ENCODE data around the gene ERVMER34-1.
A peak's percentile ranks its signal among the peaks of the same experiment; 100 is the strongest.

The ERVMER34-1 gene, protein sequence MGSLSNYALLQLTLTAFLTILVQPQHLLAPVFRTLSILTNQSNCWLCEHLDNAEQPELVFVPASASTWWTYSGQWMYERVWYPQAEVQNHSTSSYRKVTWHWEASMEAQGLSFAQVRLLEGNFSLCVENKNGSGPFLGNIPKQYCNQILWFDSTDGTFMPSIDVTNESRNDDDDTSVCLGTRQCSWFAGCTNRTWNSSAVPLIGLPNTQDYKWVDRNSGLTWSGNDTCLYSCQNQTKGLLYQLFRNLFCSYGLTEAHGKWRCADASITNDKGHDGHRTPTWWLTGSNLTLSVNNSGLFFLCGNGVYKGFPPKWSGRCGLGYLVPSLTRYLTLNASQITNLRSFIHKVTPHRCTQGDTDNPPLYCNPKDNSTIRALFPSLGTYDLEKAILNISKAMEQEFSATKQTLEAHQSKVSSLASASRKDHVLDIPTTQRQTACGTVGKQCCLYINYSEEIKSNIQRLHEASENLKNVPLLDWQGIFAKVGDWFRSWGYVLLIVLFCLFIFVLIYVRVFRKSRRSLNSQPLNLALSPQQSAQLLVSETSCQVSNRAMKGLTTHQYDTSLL

DNA sequence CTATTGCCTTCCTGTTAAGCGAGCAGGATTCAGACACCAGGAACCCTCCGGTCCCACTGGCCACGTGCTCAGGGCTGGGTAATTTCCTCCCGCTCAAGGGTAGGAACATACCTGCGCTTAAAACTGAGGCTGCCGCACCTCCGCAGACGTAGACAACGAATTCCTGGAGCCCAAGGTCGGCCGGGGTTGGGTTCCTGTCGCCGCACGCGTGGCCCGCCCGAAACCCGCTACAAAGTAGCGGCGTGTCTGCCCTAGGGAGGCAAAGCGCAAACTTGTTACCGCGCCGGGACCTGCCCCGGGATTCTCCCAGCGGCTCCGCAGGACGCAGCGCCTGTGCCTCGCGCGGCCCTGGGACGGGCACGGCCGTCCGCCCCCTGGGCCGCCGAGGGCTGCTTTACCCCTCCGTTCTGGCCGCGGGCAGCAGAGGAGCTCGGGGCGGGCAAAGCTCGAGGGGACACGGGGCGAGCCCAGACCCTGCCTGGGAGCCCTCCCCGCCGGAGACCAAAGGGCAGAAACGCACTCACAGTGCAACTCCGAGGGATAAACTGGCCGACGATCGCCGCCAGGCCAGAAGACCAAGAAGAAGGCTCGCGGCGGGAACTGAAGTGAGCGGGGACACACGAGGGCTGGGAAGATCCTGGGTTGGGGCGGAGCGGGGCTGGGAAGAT, at the start of gene ERVMER34-1:
Gene ERVMER34-1 (minus strand): TSS at position 607 of the 668 bp plus-strand sequence. CDS start 5,905 bp downstream, outside the sequence.
- DNase-seq: peak; percentile 4

DNA sequence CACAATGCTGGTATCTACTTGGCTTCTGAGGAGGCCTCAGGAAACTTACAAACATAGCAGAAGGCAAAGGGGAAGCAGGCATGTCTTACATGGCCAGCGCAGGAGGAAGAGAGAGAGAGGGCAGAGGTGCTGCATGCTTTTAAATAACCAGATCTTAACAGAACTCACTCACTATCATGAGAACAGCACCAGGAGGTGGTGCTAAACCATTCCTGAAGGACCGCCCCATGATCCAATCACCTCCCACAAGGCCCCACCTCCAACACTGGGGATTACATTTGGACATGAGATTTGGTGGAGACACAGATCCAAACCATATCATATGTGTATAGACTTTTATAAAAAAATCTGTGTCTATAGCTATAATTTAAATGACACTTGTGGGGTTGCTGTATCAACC, 48.6 kb upstream of the ERVMER34-1 start:
- no peak for DNase-seq

DNA sequence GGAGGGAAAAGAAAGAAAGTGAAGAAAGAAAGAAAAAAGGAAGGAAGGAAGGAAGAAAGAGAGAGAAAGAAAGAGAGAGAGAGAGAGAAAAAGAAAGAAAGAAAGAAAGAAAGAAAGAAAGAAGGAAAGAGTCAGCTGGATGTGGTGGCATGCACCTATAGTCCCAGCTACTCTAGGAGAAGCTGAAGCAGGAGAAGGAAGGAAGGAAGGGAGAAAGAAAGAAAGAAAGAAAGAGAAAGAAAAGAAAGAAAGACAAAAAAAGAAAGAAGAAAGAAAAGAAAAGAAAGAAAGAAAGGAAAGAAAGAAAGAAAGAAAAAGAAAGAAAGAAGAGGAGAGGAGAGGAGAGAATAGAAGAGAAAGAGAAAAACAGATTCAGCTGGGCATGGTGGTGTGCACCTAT, 44.3 kb upstream of the ERVMER34-1 start:
- DNase-seq: no peak

DNA sequence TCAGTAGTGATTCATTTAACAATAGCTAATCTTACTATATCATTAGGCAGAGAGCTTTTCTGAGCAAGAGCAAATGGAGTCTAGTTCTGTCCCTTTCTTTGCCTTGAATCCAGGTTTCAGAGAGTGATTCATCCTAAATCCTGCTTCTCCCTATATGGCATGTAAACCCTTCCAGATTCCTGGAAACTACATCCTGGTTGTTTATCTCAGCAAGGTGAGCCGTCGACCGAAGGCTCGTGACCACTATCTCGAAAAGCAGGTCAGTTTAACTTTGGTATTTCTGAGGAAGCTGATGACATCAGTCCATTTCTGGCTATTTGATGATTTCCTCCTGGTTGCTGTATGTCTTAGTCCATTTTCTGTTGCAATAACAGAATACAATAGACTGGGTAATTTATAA, 40.7 kb upstream of the ERVMER34-1 start:
- DNase-seq: no peak

DNA sequence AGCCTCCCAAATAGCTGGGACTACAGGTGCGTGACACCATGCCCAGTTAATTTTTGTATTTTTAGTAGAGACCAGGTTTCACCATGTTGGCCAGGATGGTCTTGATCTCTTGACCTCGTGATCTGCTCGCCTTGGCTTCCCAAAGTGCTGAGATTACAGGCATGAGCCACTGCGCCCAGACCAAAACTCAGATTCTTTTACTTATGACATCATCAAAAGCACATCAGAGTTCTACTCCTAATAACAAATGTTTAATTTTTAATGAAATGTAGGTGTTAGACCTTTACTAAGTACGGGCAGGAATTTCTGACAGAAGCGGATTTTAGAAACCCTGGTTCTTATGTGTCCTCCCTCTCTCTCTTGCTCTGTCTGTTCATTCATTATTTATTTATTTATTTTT, 38.5 kb upstream of the ERVMER34-1 start:
- no peak for DNase-seq

DNA sequence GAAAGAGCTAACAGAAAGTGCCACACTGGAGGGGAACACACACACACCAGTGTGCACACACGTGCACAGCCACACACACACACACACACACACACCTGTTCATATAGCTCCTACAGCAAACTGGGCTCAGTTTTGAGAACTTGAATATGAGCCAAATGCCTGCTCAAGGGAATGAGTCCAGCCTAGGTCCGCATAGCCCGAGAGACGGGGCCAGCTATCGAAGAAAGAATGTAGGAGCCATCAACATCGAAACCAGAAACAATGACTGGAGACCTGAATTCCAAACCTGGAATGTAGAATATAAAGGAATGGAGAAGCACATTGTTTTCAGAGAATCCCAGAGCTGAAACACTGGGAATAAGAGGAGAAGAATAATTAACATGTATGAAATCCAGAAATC, 37.6 kb upstream of the ERVMER34-1 start:
- no peak for DNase-seq

DNA sequence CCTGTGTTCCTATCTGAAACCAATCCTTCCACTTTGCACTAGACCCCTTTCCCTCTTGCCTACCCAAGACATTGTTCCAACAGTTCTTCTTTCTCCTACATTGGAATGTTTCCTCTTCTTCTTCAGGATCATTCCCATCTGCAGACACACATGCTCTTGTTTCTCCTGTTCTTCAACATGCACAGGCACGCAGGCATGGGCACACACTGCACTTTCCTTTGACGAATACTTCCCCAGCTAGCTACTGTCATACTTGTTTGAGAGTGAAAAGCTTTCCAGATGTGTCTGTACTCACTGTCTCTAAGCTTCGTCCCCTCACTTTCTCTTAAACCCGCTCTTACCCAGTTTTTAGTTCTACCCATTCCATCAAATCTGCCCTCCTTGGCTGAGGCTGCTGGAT, 31.8 kb upstream of the ERVMER34-1 start:
- DNase-seq: no peak

DNA sequence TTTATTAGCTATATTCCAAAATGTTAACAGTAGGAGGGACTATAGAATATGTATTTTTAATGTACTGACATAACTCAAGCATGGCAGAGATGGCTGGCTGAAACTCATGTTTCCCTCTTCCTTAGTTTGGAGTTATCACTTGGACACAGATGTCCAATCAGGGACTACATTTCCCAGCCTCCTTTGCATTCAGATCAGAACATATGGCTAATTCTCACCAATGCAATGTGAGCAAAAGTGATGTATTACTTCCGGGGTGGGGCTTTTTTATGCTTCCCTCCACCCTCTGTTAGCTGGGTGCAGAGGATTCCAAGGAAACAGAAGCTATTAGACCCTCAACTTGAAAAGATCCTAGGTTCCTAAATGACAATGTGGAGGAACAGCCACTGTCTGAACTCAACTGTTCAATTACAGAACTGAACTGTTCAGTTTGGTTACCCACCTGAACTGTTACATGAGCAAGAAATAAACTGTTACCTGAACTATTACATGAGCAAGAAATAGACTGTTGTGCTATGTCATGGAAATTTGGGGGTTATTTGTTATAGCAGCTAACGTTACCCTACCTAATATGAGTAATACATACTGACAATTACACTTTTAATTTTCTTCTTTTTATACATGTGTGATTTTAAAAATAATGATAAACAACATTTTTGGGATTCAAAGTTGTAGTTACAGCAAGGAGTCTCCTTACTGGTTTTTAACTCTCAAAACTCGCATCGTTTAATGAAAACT, 29.6 kb upstream of the ERVMER34-1 start:
- no peak for DNase-seq

DNA sequence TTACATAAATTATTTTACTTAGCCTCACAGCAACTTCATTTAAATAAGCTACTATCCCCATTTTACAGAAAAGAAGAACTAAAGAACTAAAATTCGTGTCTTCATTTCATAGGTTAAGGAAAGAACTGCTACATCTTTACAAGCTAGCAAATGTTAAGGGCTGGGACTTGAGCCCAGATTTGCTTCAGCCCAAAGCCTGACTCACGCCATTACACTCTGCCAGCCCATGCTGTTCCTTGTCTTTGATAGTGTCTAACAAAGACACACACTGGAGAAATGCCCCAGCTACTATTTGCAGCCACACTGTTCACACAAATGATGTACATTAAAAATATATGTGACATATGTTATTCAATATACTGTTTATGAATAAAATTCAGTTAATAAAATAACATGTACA, 29.0 kb upstream of the ERVMER34-1 start:
- DNase-seq: no peak

DNA sequence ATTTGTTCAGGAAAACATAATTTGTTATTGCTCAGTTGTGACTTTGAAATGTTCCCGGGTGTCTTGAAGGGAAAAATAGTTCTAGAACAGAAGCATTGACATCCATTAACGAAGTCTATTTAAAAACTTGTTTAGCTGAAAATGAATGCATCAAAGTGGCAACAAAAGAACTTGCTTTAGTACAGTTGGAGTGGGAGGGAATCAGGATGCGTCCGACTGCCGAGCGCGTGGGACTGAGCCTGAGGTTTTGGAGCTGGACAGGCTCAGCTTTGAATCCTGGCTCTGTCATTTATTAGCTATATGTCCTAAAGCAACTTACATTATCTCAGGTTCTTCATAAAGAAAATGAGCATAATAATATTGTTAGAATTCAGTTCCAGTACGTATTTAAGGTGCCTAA, 9.0 kb upstream of the ERVMER34-1 start:
- DNase-seq: no peak

DNA sequence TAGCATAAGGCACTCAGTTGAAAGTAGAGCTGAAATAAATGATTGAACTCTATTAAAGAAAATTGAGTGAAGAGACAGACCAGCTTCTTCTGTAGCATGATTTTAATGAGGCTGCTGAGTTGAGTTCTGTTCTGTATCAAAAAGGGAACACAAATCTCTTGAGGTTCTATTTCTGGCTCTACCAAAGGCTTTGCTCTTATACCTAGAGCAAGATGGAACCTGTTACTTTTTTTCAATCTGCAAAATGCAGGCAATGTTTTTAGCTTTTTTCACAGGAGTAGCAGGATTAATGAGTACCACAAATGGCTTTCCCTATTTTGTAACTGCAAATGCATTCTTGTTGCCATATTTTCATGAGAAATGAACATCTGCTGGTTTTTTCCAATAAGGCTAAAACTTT, 4.2 kb upstream of the ERVMER34-1 start:
- no peak for DNase-seq

DNA sequence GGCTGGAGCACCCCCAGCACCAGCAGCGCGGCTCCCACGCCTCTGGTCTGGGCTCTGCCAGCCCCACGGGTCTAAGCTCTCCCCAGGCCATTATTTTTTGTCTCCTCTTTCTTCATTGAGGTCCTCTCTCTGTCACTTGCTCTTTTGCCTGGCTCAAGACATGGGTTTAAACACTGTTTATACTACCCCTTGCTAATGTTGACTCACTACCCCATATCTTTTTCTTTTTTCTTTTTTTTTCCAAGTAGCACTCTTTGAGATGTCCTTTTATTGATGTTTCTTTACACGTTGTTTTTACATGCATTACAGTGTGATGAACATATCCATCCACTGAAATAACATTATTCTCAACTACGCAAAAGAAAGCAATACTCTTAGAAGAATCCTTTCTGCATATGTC, 1.7 kb upstream of the ERVMER34-1 start:
- no peak for DNase-seq

DNA sequence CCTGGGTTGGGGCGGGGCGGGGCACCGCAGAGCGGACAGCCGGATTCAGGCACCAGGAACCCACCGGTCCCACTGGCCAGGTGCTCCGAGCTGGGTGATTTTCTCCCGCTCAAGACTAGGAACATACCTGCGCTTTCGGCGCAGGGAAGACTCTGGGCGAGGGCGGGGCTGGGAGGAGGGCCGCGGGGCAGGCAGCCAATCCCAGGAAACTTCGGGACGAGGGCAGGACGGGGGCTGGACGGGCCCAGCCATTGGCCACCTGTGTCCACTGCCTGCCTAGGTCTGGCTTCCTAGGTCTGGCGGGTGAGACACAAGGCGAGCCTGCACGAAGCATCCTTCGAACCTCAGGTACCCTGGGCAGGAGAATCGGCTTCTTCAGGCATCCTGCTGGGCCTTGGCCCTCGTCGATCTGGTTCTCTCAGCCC, 274 bp upstream of the ERVMER34-1 start:
- DNase-seq: no peak

DNA sequence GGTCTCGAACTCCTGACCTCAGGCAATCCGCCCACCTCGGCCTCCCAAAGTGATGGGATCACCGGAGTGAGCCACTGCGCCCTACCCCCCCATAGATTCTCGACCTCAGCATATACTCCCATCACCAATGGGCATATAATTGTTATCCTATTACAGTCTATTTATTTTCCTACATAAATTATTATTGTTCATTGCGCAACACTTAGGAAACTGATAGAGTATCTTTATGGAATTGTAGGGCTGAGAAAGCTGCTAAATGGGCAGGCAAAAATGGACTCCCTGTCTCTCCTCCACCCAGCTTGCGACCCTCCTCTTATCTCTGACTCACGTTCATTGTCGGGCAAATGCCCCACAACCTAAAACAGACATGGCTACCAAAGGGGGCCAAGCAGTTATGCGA, 1.0 kb downstream of the ERVMER34-1 start:
- no peak for DNase-seq

DNA sequence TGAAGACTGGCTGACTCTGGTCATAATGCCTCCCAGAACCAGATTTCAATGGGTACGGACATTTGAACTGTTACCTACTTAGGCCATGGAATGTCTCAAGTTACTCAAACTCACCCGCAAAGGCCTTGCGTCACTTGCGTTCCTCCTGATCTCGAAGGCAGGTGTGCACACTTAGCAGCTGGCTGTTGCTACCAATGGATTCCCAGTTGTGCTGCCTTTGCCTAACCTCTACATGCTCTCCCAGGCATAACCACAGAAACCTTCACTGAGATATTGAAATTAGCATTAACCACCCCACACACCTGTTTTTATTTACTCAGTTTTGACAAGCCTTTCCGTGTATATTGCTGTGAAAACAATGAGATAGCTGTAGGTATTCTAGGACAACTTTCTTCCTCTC, 2.8 kb downstream of the ERVMER34-1 start:
- no peak for DNase-seq

DNA sequence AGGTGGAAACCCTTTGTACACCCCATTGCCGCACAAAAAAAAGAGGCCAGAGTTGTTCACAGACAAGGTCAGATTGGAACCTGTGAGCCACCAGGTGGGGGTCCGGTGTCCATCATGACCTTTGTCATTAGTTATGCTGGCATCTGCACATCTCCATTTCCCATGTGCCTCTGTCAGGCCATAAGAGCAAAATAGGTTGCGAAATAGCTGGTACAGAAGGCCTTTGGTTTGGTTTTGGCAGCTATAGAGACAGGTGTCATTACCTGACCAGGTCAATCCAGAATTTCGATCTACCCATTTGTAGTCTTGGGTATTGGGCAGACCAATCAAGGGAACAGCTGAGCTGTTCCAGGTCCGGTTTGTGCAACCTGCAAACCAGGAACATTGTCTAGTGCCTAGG, 6.6 kb downstream of the ERVMER34-1 start:
- no peak for DNase-seq

DNA sequence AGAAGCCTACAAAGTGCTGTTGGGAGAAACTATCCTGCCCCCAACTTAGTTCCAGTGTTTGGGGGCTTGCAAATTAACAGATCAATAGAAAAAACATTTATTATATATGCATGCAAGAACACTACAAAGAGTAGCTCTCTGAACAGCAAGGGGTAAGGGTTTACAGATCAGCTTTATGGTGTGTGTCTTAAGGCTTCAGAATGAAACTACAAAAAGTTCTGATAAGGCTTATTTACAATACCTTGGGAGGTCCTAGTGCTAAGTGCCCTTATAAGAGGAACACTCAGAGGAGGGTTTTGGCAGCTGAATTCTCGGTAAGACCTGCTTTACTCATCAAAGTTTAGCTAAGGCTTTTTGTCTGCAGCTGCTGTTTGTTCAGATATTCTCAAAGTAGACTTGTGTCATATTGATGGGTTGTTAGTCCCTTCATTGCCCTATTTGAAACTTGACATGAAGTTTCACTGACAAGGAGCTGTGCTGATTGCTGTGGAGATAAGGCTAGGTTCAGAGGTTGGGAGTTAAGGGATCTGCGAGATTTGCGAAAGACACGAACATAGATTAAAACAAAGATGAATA, 7.7 kb downstream of the ERVMER34-1 start:
- DNase-seq: no peak

DNA sequence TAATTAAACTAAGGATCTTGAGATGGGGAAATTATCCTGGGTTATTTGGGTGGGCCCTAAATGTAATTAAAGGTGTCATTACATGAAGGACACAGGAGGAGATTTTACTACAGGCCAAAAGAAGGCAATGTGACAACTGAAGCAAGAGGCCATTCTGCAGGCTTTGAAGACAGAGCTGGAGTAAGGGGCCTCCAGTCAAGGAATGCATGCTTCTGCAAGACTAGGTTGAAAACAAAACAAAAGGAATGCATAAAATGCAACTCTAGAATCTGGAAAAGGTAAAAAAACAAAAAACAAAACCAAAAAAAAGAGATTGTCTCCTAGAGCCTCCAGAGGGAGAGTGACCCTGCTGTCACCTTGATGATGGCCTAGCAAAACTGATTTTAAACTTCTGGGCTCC, 21.6 kb downstream of the ERVMER34-1 start:
- DNase-seq: no peak

DNA sequence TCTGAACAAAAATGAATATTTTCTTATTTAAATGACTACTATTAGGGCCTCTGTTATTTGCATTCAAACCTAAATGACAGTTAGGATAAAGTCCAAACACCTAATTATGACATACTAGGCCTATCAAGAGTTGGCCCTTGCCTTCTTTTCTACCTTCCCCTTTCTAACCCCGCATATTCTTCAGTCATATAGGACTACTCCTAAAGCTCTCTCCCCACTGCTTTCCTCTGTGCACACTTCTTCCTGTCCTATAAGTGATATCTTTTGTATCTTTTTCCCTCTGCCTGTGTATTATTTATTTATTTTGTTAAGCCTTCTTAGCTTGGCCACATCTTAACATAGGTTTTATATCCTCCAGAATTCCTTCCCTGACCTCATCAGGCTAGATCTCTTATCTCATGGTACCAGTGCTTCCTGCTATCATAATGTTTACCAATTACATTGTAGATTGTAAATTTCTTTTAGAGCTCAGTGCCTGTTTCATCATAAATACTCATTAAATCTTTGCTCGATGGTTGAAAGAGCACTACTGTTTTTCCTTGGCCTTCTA, 22.5 kb downstream of the ERVMER34-1 start:
- DNase-seq: no peak

DNA sequence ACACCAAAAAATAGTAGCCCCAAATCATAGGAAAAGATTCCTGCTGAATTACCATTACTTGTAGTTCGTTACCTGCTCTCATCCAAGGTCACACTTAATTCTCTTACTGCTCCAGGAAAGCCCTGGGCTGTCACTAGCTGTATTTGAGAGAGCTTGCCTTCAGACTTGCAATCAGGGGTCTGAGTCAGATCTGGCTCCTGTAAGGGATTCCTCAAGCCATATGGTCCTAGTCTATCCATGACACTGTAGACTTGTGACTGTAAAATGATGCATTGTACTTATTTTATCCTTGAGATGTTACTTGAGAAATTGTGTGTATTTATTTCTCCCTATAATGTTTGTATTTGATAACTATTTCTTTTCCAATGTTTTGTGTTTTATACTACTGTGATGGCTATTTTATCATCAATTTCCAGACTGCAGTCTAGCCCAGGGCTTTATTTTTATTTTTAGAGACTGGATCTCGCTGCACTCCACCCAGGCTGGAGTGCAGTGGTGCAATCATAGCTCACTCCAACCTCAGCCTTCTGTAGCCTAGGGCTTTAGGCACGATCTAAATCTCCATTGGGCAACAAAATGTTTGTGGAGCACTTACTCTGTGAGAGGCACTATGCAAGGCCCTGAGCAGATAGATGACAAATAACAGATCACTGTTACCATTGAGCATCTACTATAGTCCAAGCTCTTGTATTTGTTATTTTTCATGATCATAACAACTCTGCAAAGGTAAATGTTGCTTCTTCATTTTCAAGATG, 24.2 kb downstream of the ERVMER34-1 start:
- DNase-seq: no peak

DNA sequence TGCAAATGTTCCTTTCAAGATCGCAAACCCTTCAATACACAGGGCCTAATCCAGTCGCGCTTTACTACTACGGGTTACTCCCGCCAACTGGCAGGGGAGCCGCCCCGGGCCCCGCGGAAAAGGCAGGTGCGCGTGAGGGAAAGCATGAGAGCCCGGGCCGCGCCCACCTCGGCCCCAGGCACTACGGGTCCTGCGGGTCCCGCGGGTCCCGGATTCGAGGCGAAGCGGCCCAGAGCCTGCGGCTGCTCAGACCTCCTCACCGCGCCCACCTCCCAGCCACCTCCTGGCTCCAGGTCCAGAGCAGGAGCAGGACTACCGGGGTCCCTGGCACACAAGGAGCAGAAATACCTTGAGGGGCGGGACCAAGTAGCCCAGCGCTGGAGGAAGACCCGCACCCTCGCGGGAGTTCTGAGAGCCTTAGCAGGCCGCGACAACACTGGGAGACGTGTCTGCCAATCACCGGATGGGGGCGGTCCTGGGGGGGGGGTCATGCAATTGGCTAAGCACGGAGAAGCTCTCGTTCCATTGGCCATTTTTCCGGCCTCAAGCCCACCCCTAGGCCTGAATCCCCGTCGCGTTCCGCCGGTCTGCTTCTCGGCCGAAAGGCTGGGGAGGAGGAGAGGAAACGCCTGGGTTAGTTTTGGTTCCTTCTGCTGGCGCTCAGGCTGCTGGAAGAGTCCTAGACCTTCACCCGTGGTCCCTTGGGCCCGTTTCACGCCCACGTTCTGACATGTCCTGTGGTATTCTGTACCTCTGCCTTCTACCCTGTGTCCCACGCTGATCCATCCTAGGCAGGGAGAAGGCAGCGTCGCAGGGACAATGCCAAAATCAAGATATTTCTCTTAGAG, 29.0 kb downstream of the ERVMER34-1 start:
- DNase-seq: peak; percentile 94

Measured in activated CD4-positive, alpha-beta T cell treated with anti-CD3 and anti-CD28 coated beads, Interleukin-2, Interleukin-6, amounts not matched to agents 100 ng/mL and 50 ng/mL, durations not matched to agents 16 hours and 8 hours (primary cell).